Central memory CD8-positive, alpha-beta T cell (primary cell): ENCODE measurements around the gene NSFL1C.
"Not testable (repeated sequence)": the region's sequence is repeated elsewhere in the genome, so short reads cannot be mapped to it uniquely, and the experiment has no call there.

ENCODE experiments used
- ATAC-seq: fragments of 150-1000 bp; cut with Tn5 transposase; replicated peaks from 2 replicates; pipeline ENCODE4 v1.10.0; 2022; ENCODE audit warnings: mild to moderate bottlenecking, moderate FRiP score, moderate number of reproducible peaks; ENCODE audit not compliant: poor library complexity, severe bottlenecking; ENCODE audit errors: extremely low read depth
- DNase-seq, 2 donors: peaks; one replicate each; pipeline ENCODE4 v3.0.0; 2021; ENCODE audit warnings: low spot score in 2 of 2
- H3K27ac Mint-ChIP-seq: one replicate; pipeline ENCODE4 v1.8.0; 2022; ENCODE audit warnings: low read depth, mild to moderate bottlenecking, moderate library complexity, mixed read lengths
- H3K27me3 Mint-ChIP-seq: one replicate; pipeline ENCODE4 v1.8.0; 2022; ENCODE audit warnings: mixed read lengths
- H3K36me3 Mint-ChIP-seq: one replicate; pipeline ENCODE4 v1.8.0; 2022; ENCODE audit warnings: mild to moderate bottlenecking, moderate library complexity, mixed read lengths; ENCODE audit not compliant: insufficient read depth
- H3K4me1 Mint-ChIP-seq: one replicate; pipeline ENCODE4 v1.8.0; 2022; ENCODE audit warnings: mixed read lengths
- H3K4me3 Mint-ChIP-seq: one replicate; pipeline ENCODE4 v1.8.0; 2022; ENCODE audit warnings: mild to moderate bottlenecking, moderate library complexity, mixed read lengths
- H3K9me3 Mint-ChIP-seq: one replicate; pipeline ENCODE4 v1.8.0; 2022; ENCODE audit warnings: mixed read lengths

NSFL1C gene

GRCh38 chr20:1401451-1401907 is 65.2 kb downstream of the NSFL1C start:
- Mint-ChIP-seq H3K4me3 (no peak overlapping the region), H3K36me3 (no peaks in the 10 kb centered on the region), H3K9me3 (peaks cover 6% of the 10 kb centered on the region), H3K27ac (no peak overlapping the region), H3K4me1 (peaks cover 9% of the 10 kb centered on the region), H3K27me3 (peaks cover 53% of the 10 kb centered on the region)
- ATAC-seq (no peak), DNase-seq (no peak)

DNA sequence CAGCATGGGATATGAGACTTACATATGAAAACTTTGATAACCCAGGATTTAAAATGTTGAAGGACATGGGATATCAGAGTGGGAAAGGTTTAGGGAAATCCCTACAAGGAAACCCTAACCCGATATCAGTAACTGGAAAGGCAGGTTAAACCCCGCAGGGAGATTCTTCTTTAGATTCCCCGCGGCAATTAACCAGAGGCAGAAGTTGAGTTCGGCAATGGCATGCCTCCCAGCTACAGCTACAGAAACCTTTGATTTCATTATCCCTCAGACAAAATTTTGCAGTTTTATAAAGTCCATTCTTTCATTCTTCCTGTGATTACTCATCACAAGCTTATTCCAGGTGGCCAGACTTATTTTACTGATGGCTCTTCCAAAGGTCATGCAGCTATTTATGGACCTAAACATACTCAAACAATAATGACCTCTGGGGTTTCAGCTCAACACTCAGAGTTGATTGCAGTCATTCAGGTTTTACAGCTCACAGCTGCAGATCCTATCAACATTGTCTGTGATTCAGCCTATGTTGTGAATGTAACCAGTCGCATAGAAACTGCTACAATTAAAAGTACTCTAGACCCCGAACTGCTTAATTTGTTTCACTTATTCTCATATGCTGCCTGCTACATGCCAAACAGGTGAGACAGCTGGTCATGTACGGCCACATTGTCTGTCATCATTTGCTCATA is 66.8 kb downstream of the NSFL1C start:
- not testable (repeated sequence) for H3K4me3 Mint-ChIP-seq, H3K4me1 Mint-ChIP-seq, H3K27ac Mint-ChIP-seq, DNase-seq, H3K9me3 Mint-ChIP-seq, ATAC-seq, H3K36me3 Mint-ChIP-seq
- H3K27me3 Mint-ChIP-seq: peaks cover 54% of the 10 kb centered on the region

- H3K4me1 Mint-ChIP-seq: peaks cover 17% of the 10 kb centered on the region
- H3K27me3 Mint-ChIP-seq: peaks cover 46% of the 10 kb centered on the region
- not testable (repeated sequence) for DNase-seq, H3K9me3 Mint-ChIP-seq, ATAC-seq, H3K4me3 Mint-ChIP-seq, H3K36me3 Mint-ChIP-seq, H3K27ac Mint-ChIP-seq
Observed at GRCh38 chr20:1398185-1398584, 68.5 kb downstream of the NSFL1C start.

GRCh38 chr20:1397710-1398109 is 68.9 kb downstream of the NSFL1C start:
- Mint-ChIP-seq H3K27me3 (peaks cover 41% of the 10 kb centered on the region), H3K4me1 (peaks cover 18% of the 10 kb centered on the region)
- ATAC-seq: no peak

DNA sequence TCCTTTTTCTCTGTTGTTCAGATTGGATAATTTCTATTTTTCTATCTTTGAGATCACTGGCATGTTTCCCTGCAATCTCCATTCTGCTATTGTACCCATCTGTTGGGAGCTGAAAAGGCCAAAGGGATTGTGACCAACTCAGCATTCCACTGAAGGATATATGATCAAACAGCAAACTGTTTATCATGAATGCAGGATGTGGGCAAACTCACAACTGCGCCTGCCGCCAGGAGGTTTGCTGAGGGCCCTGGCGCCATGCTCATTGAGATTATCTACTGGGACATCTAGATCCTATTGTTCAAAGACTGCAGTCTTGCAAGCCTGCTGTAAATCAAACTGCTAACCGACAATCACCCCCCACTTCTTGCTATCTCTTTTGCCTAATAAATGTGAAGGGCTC is 69.9 kb downstream of the NSFL1C start:
- Mint-ChIP-seq H3K27me3 (peaks cover 34% of the 10 kb centered on the region), H3K27ac (no peak overlapping the region), H3K36me3 (peaks cover 6% of the 10 kb centered on the region), H3K4me1 (peaks cover 16% of the 10 kb centered on the region), H3K9me3 (no peaks in the 10 kb centered on the region), H3K4me3 (no peak overlapping the region)
- DNase-seq (no peak), ATAC-seq (no peak)

More at GRCh38 chr20:1397710-1398109, 68.9 kb downstream of the NSFL1C start:
- H3K9me3 Mint-ChIP-seq: peaks cover 5% of the 10 kb centered on the region
- peaks cover 4% of the 10 kb centered on the region for H3K36me3 Mint-ChIP-seq
- H3K27ac Mint-ChIP-seq: no peak overlapping the region
- H3K4me3 Mint-ChIP-seq: no peak overlapping the region
- DNase-seq: no peak

GRCh38 chr20:1396264-1396663 is 70.4 kb downstream of the NSFL1C start:
- peaks cover 6% of the 10 kb centered on the region for H3K36me3 Mint-ChIP-seq
- no peaks in the 10 kb centered on the region for H3K9me3 Mint-ChIP-seq
- H3K27ac Mint-ChIP-seq: no peak overlapping the region
- peaks cover 20% of the 10 kb centered on the region for H3K4me1 Mint-ChIP-seq
- DNase-seq (no peak), ATAC-seq (no peak)
- H3K27me3 Mint-ChIP-seq: peaks cover 34% of the 10 kb centered on the region
- H3K4me3 Mint-ChIP-seq: no peak overlapping the region

DNA sequence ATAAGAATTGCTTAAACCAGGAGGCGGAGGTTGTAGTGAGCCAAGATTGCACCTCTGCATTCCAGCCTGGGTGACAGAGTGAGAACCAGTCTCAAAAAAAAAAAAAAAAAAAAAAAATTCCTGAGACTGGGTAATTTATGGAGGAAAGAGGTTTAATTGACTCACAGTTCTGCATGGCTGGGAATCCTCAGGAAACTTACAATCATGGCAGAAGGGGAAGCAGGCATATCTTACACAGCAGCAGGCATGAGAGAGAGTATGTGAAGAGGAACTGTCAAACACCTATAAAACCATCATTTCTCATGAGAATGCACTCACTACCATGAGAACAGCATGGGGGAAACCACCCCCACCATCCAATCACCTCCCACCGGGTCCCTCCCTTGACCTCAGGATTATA is 72.0 kb downstream of the NSFL1C start:
- H3K9me3 Mint-ChIP-seq: no peaks in the 10 kb centered on the region
- H3K27ac Mint-ChIP-seq: no peak overlapping the region
- peaks cover 36% of the 10 kb centered on the region for H3K4me1 Mint-ChIP-seq
- H3K4me3 Mint-ChIP-seq: no peak overlapping the region
- peaks cover 9% of the 10 kb centered on the region for H3K36me3 Mint-ChIP-seq
- no peak for ATAC-seq
- H3K27me3 Mint-ChIP-seq: peaks cover 21% of the 10 kb centered on the region
- DNase-seq: no peak

GRCh38 chr20:1393507-1393882 is 73.2 kb downstream of the NSFL1C start:
- Mint-ChIP-seq H3K9me3 (no peaks in the 10 kb centered on the region), H3K27me3 (peaks cover 11% of the 10 kb centered on the region), H3K27ac (peak overlapping the region; percentile 75), H3K4me1 (peaks cover 46% of the 10 kb centered on the region), H3K4me3 (peak overlapping the region; percentile 86), H3K36me3 (peaks cover 9% of the 10 kb centered on the region)
- DNase-seq: no peak
- ATAC-seq: no peak

GRCh38 chr20:1392693-1393506 is 73.7 kb downstream of the NSFL1C start, which contains the start of gene FKBP1A:
TSS of gene FKBP1A (minus strand) at chr20:1393054. CDS start at chr20:1392998, 56 bp downstream.
- Mint-ChIP-seq H3K4me1 (peaks cover 52% of the 10 kb centered on the region), H3K9me3 (no peaks in the 10 kb centered on the region), H3K36me3 (peaks cover 9% of the 10 kb centered on the region), H3K27me3 (peaks cover 11% of the 10 kb centered on the region), H3K4me3 (peak within 1 kb of the TSS; percentile 86), H3K27ac (peak within 1 kb of the TSS; percentile 75)
- peak; percentile 93 for ATAC-seq
- DNase-seq: peak; percentile 74 to 84

DNA sequence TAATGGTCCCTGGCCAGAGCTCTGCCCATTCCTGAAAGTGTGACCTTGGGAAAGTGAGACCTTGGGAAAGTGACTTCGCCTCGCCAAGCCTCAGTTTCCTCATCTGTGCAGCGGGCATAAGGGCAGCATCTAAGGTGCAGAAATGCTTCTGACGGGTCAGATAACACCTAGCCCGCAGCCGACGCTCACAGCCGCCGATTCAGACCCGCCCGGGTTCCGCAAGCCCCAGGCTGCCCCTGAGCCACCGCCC is 74.3 kb downstream of the NSFL1C start:
- H3K27me3 Mint-ChIP-seq: peaks cover 11% of the 10 kb centered on the region
- peaks cover 54% of the 10 kb centered on the region for H3K4me1 Mint-ChIP-seq
- H3K36me3 Mint-ChIP-seq: peaks cover 9% of the 10 kb centered on the region
- H3K9me3 Mint-ChIP-seq: no peaks in the 10 kb centered on the region
- DNase-seq: no peak
- peak; percentile 4 for ATAC-seq
- H3K4me3 Mint-ChIP-seq: peak overlapping the region; percentile 86
- H3K27ac Mint-ChIP-seq: peak overlapping the region; percentile 47
